CD4-positive, alpha-beta T cell treated with Interleukin-4 for 4 hours (primary cell): ENCODE data around the gene MRPL46.
"Not testable (repeated sequence)": the region's sequence is repeated elsewhere in the genome, so short reads cannot be mapped to it uniquely, and the experiment has no call there.

Experiments
- DNase-seq: peaks from one replicate; pipeline ENCODE4 v3.0.0-alpha.2; 2020

MRPL46 gene

GRCh38 chr15:88440021-88440420, 27.2 kb downstream of the MRPL46 start:
- no peak for DNase-seq

DNA sequence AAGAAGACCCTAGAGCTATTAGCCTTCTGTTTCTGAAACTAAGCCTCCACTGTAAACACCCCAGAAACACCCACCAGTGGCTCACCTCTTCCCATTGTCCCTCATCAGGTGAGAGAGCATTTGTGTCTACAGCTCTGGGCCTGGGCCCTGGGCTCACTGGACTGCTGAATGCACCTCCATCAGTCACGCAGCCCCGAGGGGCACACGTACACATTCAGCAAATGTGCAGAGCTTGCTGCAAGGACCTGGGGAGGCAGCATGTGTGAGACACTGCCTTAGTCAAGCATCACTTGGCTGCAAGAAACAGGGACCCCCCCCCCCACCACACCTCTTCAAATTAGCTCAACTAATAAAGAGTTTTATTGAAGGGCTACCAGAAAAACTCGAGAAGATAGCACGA, 29.0 kb downstream of the MRPL46 start:
- DNase-seq, result no peak

GRCh38 chr15:88434106-88434505, 33.1 kb downstream of the MRPL46 start:
- not testable (repeated sequence) for DNase-seq

GRCh38 chr15:88433046-88433685, 34.0 kb downstream of the MRPL46 start:
- no peak for DNase-seq

- no peak for DNase-seq
Measured at GRCh38 chr15:88431441-88431840, 35.7 kb downstream of the MRPL46 start.

DNA sequence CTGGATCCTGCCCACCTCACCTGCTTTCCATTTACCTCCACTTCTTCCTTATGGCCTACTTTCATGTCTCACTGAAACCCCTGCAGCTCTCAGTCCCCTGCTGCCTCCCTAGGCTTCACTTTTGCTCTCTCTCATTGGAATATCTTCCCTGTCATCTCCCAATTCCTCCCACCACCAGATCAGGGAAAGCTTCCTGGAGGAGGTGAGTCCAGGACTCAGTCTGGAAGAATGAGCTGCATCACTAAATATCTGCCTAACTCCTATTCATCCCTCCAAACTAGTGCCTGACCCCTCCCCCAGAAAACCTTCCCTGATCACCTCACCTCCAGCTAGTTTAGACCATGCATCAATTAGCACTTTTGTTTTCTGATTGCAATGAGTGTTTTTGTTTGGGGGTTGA, 37.1 kb downstream of the MRPL46 start:
- no peak for DNase-seq

DNA sequence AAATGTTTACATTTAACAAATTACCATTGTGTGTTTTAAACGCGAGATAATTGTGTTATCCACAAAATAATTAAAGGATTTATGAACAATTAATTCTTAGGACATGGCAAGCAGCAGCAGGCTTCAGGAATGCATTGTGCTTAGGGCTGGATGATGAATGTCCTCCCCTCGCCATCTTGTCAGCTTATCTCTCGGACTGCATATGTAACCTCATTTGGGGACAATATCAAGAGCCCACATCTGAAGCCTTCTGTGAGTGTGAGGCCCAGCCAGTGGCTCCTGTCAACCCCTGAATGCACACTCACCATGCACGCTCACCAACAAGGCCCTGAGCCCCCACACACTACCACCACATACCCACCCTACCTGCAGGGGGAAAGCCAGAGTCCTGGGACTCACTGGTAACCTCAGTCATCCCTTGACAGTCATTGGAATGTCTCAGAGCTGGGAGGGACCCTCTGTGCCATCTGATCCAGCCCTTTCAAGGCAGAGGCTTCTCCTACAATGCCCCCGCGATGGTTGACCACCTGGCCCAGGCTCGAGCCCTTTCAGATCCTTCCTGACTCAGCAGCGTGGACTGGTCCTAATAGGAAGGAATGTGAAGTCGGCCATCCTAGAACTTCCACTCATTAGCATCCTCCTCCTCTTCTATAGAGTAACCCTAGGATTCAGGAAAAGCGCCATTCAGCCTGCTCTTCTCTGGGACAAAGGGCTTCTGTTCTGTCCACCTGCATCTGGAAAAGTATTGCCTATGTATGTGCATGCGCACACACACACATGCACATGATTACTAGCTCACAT, 38.2 kb downstream of the MRPL46 start:
- no peak for DNase-seq

DNA sequence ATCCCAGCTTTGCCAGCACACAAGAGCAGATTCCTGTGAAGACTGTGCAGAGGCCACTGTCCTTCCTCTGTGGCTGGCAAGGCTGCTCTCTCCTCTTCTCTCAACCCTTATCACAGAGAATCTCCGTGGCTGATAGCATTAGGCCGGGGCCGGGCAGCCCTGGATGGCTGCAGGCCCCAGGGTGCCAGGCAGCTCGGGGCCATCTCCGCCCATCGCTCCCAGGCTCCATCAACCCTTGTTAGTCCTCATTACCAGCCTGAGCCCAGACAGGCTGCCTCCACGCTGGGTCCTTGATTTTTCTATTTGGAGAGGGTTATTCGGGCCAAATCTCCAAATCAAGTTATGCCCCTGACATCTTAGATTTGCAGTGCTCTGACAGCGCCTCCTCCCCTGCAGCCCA, 39.1 kb downstream of the MRPL46 start:
- no peak for DNase-seq

- DNase-seq, result no peak
Measured at GRCh38 chr15:88426304-88426703, 40.9 kb downstream of the MRPL46 start.

- no peak for DNase-seq
Measured at GRCh38 chr15:88423331-88423730, 43.9 kb downstream of the MRPL46 start.

DNA sequence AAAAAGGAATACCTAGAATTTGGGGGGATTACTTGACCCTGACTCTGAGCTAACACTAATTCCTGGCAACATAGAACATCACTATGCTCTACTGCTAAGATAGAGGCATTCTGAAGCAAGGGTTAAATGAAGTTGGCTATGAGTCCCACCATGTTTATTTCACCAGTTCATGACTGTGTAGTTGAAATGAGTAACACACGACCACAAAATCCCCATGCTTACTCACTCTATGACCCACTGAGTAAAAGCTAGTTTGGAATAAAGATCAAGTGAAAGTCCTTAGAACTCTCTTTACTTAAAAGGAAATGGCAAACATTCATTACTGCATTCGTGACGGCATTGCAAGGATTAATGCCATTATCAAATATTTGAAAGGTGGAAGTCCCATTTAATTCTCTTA, 47.4 kb downstream of the MRPL46 start:
- no peak for DNase-seq
